ENCODE results near the gene AFAP1. TPM values are rescaled to one million over a fixed set of nuclear protein-coding genes. Genes with fewer than 3 reads are reported as not detected.

Gene AFAP1
- total RNA-seq (ENCODE audit: unreplicated experiment), result 27.8 TPM
- long read RNA-seq, full-length matches to known transcripts, result 2 of 4 reads
- long read RNA-seq, partial matches to known transcripts, result 0 of 4 reads
- long read RNA-seq, other reads (novel, unspliced or antisense), result 2 of 4 reads

DNA sequence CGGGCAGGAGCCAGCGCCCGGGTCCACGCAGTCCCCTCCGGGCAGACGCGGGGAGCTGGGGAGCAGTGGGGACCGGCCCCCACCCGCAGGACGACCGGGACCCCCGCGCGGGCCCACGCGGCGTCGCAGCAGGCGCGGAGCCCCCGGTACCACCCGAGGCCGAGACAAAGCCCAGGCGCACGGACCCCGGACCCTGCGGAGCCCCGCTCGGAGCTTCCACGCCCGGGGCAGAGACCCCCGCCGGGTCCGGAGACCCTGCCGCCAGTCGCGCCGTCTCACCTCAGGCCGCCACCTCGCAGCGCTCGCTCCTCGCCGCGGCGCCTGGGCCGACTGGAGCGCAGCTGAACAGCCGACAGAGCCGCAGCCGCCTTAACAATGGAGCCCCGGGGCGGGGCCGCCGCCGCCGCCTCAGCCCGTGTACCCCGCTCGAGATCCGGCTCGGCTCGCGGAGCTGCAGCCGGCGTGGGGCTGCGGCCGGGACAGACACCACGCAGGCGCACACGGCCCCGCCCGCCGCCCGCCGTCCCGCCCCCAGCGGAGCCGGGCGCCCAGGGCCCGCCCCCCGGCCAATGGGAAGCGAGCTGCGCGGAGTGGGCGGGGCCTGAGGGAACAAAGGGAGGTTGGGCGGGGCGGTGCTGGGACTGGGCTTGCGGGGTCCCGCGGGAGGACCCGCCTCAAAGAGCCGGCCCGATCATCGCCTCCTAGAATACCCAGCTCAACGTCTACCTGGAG is at the start of gene AFAP1:
Gene AFAP1, minus strand, starts transcription at position 485 of the 732 bp plus-strand sequence. CDS start 67,783 bp downstream, outside the sequence.
- Mint-ChIP-seq H3K27me3 (ENCODE audit: unreplicated experiment) (peaks cover 12% of the 10 kb centered on the region), H3K9me3 (ENCODE audit: unreplicated experiment) (no peaks in the 10 kb centered on the region), H3K36me3 (ENCODE audit: low read depth, unreplicated experiment) (peaks cover 4% of the 10 kb centered on the region), H3K27ac (ENCODE audit: unreplicated experiment) (peak within 1 kb of the TSS; percentile 61), H3K4me3 (ENCODE audit: unreplicated experiment) (peak within 1 kb of the TSS; percentile 85), H3K4me1 (ENCODE audit: unreplicated experiment) (peaks cover 8% of the 10 kb centered on the region)
- DNase-seq (ENCODE audit: low spot score), result peak; percentile 94
- TF ChIP-seq, protein P1, sequence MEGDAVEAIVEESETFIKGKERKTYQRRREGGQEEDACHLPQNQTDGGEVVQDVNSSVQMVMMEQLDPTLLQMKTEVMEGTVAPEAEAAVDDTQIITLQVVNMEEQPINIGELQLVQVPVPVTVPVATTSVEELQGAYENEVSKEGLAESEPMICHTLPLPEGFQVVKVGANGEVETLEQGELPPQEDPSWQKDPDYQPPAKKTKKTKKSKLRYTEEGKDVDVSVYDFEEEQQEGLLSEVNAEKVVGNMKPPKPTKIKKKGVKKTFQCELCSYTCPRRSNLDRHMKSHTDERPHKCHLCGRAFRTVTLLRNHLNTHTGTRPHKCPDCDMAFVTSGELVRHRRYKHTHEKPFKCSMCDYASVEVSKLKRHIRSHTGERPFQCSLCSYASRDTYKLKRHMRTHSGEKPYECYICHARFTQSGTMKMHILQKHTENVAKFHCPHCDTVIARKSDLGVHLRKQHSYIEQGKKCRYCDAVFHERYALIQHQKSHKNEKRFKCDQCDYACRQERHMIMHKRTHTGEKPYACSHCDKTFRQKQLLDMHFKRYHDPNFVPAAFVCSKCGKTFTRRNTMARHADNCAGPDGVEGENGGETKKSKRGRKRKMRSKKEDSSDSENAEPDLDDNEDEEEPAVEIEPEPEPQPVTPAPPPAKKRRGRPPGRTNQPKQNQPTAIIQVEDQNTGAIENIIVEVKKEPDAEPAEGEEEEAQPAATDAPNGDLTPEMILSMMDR (IDR thresholded peaks at IDR 0.05; ENCODE audit: unreplicated experiment), result peak; percentile 12

DNA sequence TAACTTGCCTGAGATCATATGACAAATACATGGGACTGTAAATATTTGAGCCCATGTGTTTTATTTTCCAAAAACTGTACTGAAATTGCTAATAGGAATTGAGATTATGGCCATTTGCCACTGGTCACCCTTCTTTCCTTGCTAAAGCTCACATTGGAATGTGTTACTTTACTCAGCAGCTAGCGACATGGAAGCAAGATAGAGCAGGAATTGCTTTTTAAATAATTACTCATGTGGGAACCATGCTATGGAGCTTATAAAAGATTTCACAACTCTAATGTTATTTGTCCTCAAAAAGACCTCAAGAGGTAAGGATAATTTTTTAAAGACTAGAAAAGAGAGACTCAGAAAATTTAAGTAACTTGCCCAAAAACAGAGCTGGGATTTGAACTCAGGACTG is 48.8 kb upstream of the AFAP1 start:
- no peak for DNase-seq (ENCODE audit: low spot score)
- TF ChIP-seq, protein P1 (IDR thresholded peaks at IDR 0.05; ENCODE audit: unreplicated experiment), result no peak
- Mint-ChIP-seq H3K4me3 (ENCODE audit: unreplicated experiment) (no peak overlapping the region), H3K27ac (ENCODE audit: unreplicated experiment) (no peak overlapping the region), H3K27me3 (ENCODE audit: unreplicated experiment) (peaks cover 7% of the 10 kb centered on the region), H3K9me3 (ENCODE audit: unreplicated experiment) (no peaks in the 10 kb centered on the region), H3K36me3 (ENCODE audit: low read depth, unreplicated experiment) (no peaks in the 10 kb centered on the region), H3K4me1 (ENCODE audit: unreplicated experiment) (peaks cover 13% of the 10 kb centered on the region)

DNA sequence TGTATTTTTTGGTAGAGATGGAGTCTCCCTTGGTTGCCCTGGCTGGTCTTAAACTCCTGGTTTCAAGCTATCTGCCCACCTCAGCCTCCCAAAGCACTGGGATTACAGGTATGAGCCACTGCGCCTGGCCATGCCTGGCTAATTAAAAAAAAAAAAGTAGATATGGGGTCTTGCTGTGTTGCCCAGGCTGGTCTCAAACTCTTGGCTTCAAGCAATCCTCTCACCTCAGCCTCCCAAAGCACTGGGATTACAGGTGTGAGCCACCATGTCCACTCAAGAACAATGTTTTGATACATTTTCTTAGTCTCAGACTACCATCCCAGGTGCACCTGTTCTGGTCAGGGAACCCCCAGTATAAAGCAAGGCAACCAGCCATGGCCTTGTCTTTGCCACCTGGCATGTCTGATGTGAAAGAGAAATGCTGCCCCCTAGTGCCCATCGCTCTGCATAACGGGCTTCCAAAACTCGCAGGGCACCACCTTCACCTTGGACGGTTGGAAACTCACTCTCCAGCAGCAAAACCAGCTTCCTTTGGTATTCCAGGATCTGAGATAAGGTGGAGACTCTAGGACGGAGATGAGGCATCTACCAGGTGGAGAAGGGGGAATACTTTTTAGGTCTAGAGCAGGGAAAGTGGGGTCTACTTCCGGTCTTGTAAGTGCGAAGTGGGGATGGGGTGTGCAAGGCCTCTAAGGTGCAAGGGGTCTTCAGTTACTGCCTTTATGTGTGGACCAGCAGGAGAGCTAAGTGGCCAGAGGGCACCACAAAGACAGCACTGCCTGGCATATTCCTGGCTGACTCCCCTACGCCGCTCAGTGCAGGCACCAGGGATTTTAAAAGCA is 47.7 kb upstream of the AFAP1 start:
- peak overlapping the region; percentile 30 for H3K27ac Mint-ChIP-seq (ENCODE audit: unreplicated experiment)
- TF ChIP-seq, protein P1 (IDR thresholded peaks at IDR 0.05; ENCODE audit: unreplicated experiment), result peak; percentile 88
- peak; percentile 82 for DNase-seq (ENCODE audit: low spot score)
- H3K4me3 Mint-ChIP-seq (ENCODE audit: unreplicated experiment), result no peak overlapping the region
- no peaks in the 10 kb centered on the region for H3K9me3 Mint-ChIP-seq (ENCODE audit: unreplicated experiment)
- H3K4me1 Mint-ChIP-seq (ENCODE audit: unreplicated experiment), result peaks cover 13% of the 10 kb centered on the region
- H3K27me3 Mint-ChIP-seq (ENCODE audit: unreplicated experiment), result peaks cover 9% of the 10 kb centered on the region
- H3K36me3 Mint-ChIP-seq (ENCODE audit: low read depth, unreplicated experiment), result no peaks in the 10 kb centered on the region

DNA sequence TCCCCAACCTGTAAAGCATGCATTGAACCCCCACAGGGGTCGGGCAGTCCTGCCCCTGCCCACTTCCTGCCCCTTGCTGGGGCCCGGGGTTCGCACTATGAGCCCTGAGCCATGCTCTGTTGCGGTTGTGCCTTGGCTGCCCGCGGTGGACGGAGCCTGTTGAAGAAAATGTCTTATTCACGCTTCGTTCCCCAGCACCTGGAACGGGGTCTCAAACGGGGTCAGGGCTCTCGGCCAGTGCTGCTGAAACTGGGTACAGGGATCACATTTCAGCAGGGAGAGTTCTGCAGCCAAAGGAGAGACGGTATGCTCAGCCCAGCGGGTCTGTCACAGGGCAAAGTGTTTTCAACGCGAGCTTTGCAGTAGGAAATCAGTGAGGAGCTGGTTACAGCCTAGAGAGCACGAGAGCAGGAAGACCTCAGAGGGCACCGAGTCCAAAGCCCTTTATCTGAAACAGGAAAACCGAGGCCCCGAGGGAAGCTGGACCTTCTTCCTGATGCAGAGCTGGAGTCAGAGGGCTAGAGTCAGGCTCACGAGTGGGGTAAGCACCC is 46.3 kb upstream of the AFAP1 start:
- Mint-ChIP-seq H3K36me3 (ENCODE audit: low read depth, unreplicated experiment) (no peaks in the 10 kb centered on the region), H3K27me3 (ENCODE audit: unreplicated experiment) (peaks cover 8% of the 10 kb centered on the region), H3K4me1 (ENCODE audit: unreplicated experiment) (peaks cover 13% of the 10 kb centered on the region), H3K4me3 (ENCODE audit: unreplicated experiment) (no peak overlapping the region), H3K9me3 (ENCODE audit: unreplicated experiment) (no peaks in the 10 kb centered on the region), H3K27ac (ENCODE audit: unreplicated experiment) (peak overlapping the region; percentile 57)
- peak; percentile 47 for DNase-seq (ENCODE audit: low spot score)
- TF ChIP-seq, protein P1 (IDR thresholded peaks at IDR 0.05; ENCODE audit: unreplicated experiment), result no peak

All from endothelial cell (in vitro differentiated cells).